GM12801 (cell line): ENCODE results near the gene MRPS25.

Source experiments
- CTCF ChIP-seq: IDR thresholded peaks from one replicate; pipeline ENCODE4 v1.5.1; 2011; ENCODE audit warnings: control low read depth; ENCODE audit not compliant: insufficient read length; ENCODE audit errors: extremely low read depth

Gene MRPS25

GRCh38 chr3:15064835-15065549, at the start of gene MRPS25:
MRPS25 (minus strand) TSS chr3:15065315; CDS start chr3:15065194, 121 bp downstream.
- TF ChIP-seq CTCF: no peak

GRCh38 chr3:15113884-15114283, 48.8 kb upstream of the MRPS25 start:
- no peak for TF ChIP-seq CTCF

GRCh38 chr3:15113471-15113870, 48.4 kb upstream of the MRPS25 start:
- TF ChIP-seq CTCF: no peak

GRCh38 chr3:15112011-15112410, 46.9 kb upstream of the MRPS25 start:
- TF ChIP-seq CTCF: no peak

GRCh38 chr3:15110206-15110605, 45.1 kb upstream of the MRPS25 start:
- no peak for TF ChIP-seq CTCF

- no peak for TF ChIP-seq CTCF
These were observed 43.8 kb upstream of the MRPS25 start for GRCh38 chr3:15108869-15109268.

GRCh38 chr3:15108082-15108545, 43.0 kb upstream of the MRPS25 start:
- no peak for TF ChIP-seq CTCF
